H9 (cell line): Measurements from ENCODE around the gene GPD2. TPM values are rescaled to one million over a fixed set of nuclear protein-coding genes. Genes with fewer than 3 reads are reported as not detected.

Source experiments
- DNase-seq: peaks from one replicate; pipeline ENCODE4 v3.0.0-alpha.2; 2017
- H2AFZ ChIP-seq: one replicate; pipeline ENCODE4 v1.6.1; 2013; ENCODE audit warnings: mild to moderate bottlenecking, low read length, control low read depth, moderate library complexity
- H2AK5ac ChIP-seq: 2 replicates; pipeline ENCODE4 v1.6.1; 2013; ENCODE audit warnings: low read length, control low read depth, mixed read lengths; ENCODE audit not compliant: insufficient read length
- H2BK120ac ChIP-seq: one replicate; pipeline ENCODE4 v1.6.1; 2013; ENCODE audit warnings: low read depth, mild to moderate bottlenecking, low read length, control low read depth, inconsistent platforms; ENCODE audit not compliant: poor library complexity, severe bottlenecking
- H2BK12ac ChIP-seq: 2 replicates; pipeline ENCODE4 v1.6.1; 2013; ENCODE audit warnings: low read length, control low read depth, mixed read lengths, low read depth; ENCODE audit not compliant: insufficient read length
- H2BK15ac ChIP-seq: 2 replicates; pipeline ENCODE4 v1.6.1; 2013; ENCODE audit warnings: low read depth, low read length, control low read depth
- H2BK20ac ChIP-seq: one replicate; pipeline ENCODE4 v1.6.1; 2013; ENCODE audit warnings: low read depth, mild to moderate bottlenecking, low read length, control low read depth, inconsistent platforms; ENCODE audit not compliant: poor library complexity, severe bottlenecking
- H2BK5ac ChIP-seq: 2 replicates; pipeline ENCODE4 v1.6.1; 2013; ENCODE audit warnings: low read length, control low read depth, mixed read lengths; ENCODE audit not compliant: insufficient read length
- H3K14ac ChIP-seq: 2 replicates; pipeline ENCODE4 v1.6.1; 2013; ENCODE audit warnings: low read length, control low read depth; ENCODE audit not compliant: insufficient read depth
- H3K18ac ChIP-seq: 2 replicates; pipeline ENCODE4 v1.6.1; 2013; ENCODE audit warnings: low read depth, mild to moderate bottlenecking, mixed read lengths, low read length, control low read depth; ENCODE audit not compliant: insufficient read length
- H3K23ac ChIP-seq: 2 replicates; pipeline ENCODE4 v1.6.1; 2013; ENCODE audit warnings: low read length, control low read depth, mixed read lengths, low read depth; ENCODE audit not compliant: insufficient read length
- H3K23me2 ChIP-seq: 2 replicates; pipeline ENCODE4 v1.6.1; 2013; ENCODE audit warnings: low read depth, mild to moderate bottlenecking, mixed read lengths, low read length, control low read depth; ENCODE audit not compliant: insufficient read length, poor library complexity, severe bottlenecking
- H3K27ac ChIP-seq: 2 replicates; pipeline ENCODE4 v1.5.1; 2013; ENCODE audit warnings: low read length, control low read depth, mixed read lengths, low read depth; ENCODE audit not compliant: insufficient read length
- H3K27me3 ChIP-seq: 2 replicates; pipeline ENCODE4 v1.6.1; 2013; ENCODE audit warnings: low read length, control low read depth, inconsistent platforms; ENCODE audit not compliant: insufficient read depth
- H3K4ac ChIP-seq: 2 replicates; pipeline ENCODE4 v1.6.1; 2013; ENCODE audit warnings: low read depth, mild to moderate bottlenecking, control low read depth, inconsistent platforms, low read length, moderate library complexity
- H3K4me1 ChIP-seq: 2 replicates; pipeline ENCODE4 v1.6.1; 2013; ENCODE audit warnings: low read length, control low read depth, inconsistent platforms; ENCODE audit not compliant: insufficient read depth
- H3K4me2 ChIP-seq: 2 replicates; pipeline ENCODE4 v1.6.1; 2013; ENCODE audit warnings: low read length, control low read depth, mixed read lengths; ENCODE audit not compliant: insufficient read length, insufficient read depth
- H3K56ac ChIP-seq: 2 replicates; pipeline ENCODE4 v1.6.1; 2013; ENCODE audit warnings: low read depth, mild to moderate bottlenecking, mixed read lengths, low read length, control low read depth; ENCODE audit not compliant: insufficient read length
- H3K79me1 ChIP-seq: 2 replicates; pipeline ENCODE4 v1.6.1; 2013; ENCODE audit warnings: low read depth, mild to moderate bottlenecking, moderate library complexity, low read length, control low read depth, inconsistent platforms; ENCODE audit not compliant: insufficient read depth, poor library complexity, severe bottlenecking
- H3K79me2 ChIP-seq: 2 replicates; pipeline ENCODE4 v1.6.1; 2013; ENCODE audit warnings: low read length, control low read depth, inconsistent platforms; ENCODE audit not compliant: insufficient read depth
- H3K9ac ChIP-seq: 2 replicates; pipeline ENCODE4 v1.6.1; 2013; ENCODE audit warnings: low read length, control low read depth, mixed read lengths; ENCODE audit not compliant: insufficient read length; ENCODE audit errors: extremely low read depth
- H3K9me3 ChIP-seq: one replicate; pipeline ENCODE4 v1.6.1; 2013; ENCODE audit warnings: low read depth, low read length, inconsistent platforms; ENCODE audit not compliant: control insufficient read depth
- H3T11ph ChIP-seq: one replicate; pipeline ENCODE4 v1.6.1; 2013; ENCODE audit warnings: mild to moderate bottlenecking, low read length, control low read depth, inconsistent platforms
- H4K20me1 ChIP-seq: one replicate; pipeline ENCODE4 v1.6.1; 2013; ENCODE audit not compliant: control insufficient read depth, insufficient read length, insufficient read depth
- H4K5ac ChIP-seq: 2 replicates; pipeline ENCODE4 v1.6.1; 2013; ENCODE audit warnings: low read depth, mild to moderate bottlenecking, mixed read lengths, low read length, control low read depth; ENCODE audit not compliant: insufficient read length
- H4K8ac ChIP-seq: replicated peaks from 2 replicates; pipeline ENCODE4 v1.6.1; 2013; ENCODE audit warnings: low read length, control low read depth, mixed read lengths, low read depth; ENCODE audit not compliant: insufficient read length
- H4K91ac ChIP-seq: 2 replicates; pipeline ENCODE4 v1.6.1; 2013; ENCODE audit warnings: low read depth, mild to moderate bottlenecking, moderate library complexity, mixed read lengths, low read length, control low read depth; ENCODE audit not compliant: insufficient read length
- H3K27ac Mint-ChIP-seq, 3 experiments: 2 replicates in 2 of 3; 3 replicates in 1 of 3; pipeline ENCODE4 v1.8.0; 2020 to 2021; ENCODE audit warnings: mixed read lengths in 3 of 3, mild to moderate bottlenecking in 1 of 3, moderate library complexity in 1 of 3
- H3K27me3 Mint-ChIP-seq: 2 replicates; pipeline ENCODE4 v1.8.0; 2021; ENCODE audit warnings: low read depth, mild to moderate bottlenecking, moderate library complexity, mixed read lengths
- H3K36me3 Mint-ChIP-seq, 3 experiments: 2 replicates in 2 of 3; 3 replicates in 1 of 3; pipeline ENCODE4 v1.8.0; 2020 to 2021; ENCODE audit warnings: low read depth in 3 of 3, mixed read lengths in 3 of 3; ENCODE audit not compliant: insufficient read depth in 1 of 3
- H3K4me1 Mint-ChIP-seq, 2 experiments: 2 replicates each; pipeline ENCODE4 v1.8.0; 2020; ENCODE audit warnings: mixed read lengths in 2 of 2
- H3K4me3 Mint-ChIP-seq, 2 experiments: 2 replicates in 1 of 2; 3 replicates in 1 of 2; pipeline ENCODE4 v1.8.0; 2020 to 2021; ENCODE audit warnings: mild to moderate bottlenecking in 2 of 2, mixed read lengths in 2 of 2, moderate library complexity in 1 of 2
- H3K9me3 Mint-ChIP-seq, 2 experiments: 2 replicates in 1 of 2; 3 replicates in 1 of 2; pipeline ENCODE4 v1.8.0; 2020; ENCODE audit warnings: mild to moderate bottlenecking in 2 of 2, mixed read lengths in 2 of 2, moderate library complexity in 1 of 2
- CTCF ChIP-seq: fragments of 200-600 bp; sonication (generic); conservative IDR thresholded peaks from 3 replicates; pipeline ENCODE4 v1.8.0; 2021; ENCODE audit warnings: antibody characterized with exemption, mild to moderate bottlenecking
- WGBS: extraction: QIAGEN DNeasy Blood & Tissue Kit; methylation state at CpG from one replicate; pipeline ENCODE4 v1.1.7; 2013; ENCODE audit warnings: missing lambda C conversion rate, low lambda C conversion rate, mixed read lengths; ENCODE audit not compliant: insufficient read length; ENCODE audit errors: extremely low coverage; 5-methylcytosine and 5-hydroxymethylcytosine counted together
- total RNA-seq: library from RNA; stranded (reverse); gene quantifications from 2 replicates; pipeline ENCODE4 v1.2.1, GENCODE V29; 2021

GPD2 gene
- total RNA-seq, 1 experiment from 2014 or later: 46.0 TPM

GRCh38 chr2:156513219-156513618 is 77.0 kb downstream of the GPD2 start:
- no peak overlapping the region for H2BK20ac ChIP-seq
- H2BK12ac ChIP-seq: no peak overlapping the region
- DNase-seq: no peak
- no peaks in the 10 kb centered on the region for H3K23me2 ChIP-seq
- H2AFZ ChIP-seq: no peak overlapping the region
- Mint-ChIP-seq H3K36me3 (peaks cover 0 to 8% (median 8%) of the 10 kb centered on the region in 3 experiments; a peak in 4 of 7 replicates), H3K4me1 (peaks cover 0 to 2% of the 10 kb centered on the region in 2 experiments; a peak in 1 of 4 replicates), H3K27ac (no peak overlapping the region), H3K9me3 (no peaks in the 10 kb centered on the region), H3K27me3 (no peaks in the 10 kb centered on the region), H3K4me3 (no peak overlapping the region)
- H4K8ac ChIP-seq: no peak overlapping the region
- no CpG with 5 or more reads among the region's 2 CpGs for WGBS
- TF ChIP-seq CTCF: no peak
- H2AK5ac ChIP-seq: no peak overlapping the region
- H3K18ac ChIP-seq: no peak overlapping the region
- no peak overlapping the region for H3K56ac ChIP-seq
- no peak overlapping the region for H3K4ac ChIP-seq
- no peak overlapping the region for H2BK120ac ChIP-seq
- H3T11ph ChIP-seq: no peak overlapping the region
- no peaks in the 10 kb centered on the region for H3K79me1 ChIP-seq
- no peak overlapping the region for H4K5ac ChIP-seq
- no peak overlapping the region for H3K14ac ChIP-seq
- H3K4me2 ChIP-seq: no peak overlapping the region
- no peak overlapping the region for H2BK5ac ChIP-seq
- no peak overlapping the region for H3K9ac ChIP-seq
- no peaks in the 10 kb centered on the region for H3K4me1 ChIP-seq
- no peak overlapping the region for H2BK15ac ChIP-seq
- no peak overlapping the region for H3K23ac ChIP-seq
- no peak overlapping the region for H4K91ac ChIP-seq
- H3K79me2 ChIP-seq: no peaks in the 10 kb centered on the region
- H3K27me3 ChIP-seq: no peaks in the 10 kb centered on the region
- H3K9me3 ChIP-seq: no peaks in the 10 kb centered on the region
- H3K27ac ChIP-seq: no peak overlapping the region
- no peaks in the 10 kb centered on the region for H4K20me1 ChIP-seq
